H9 (cell line): ENCODE data around the gene MYL10. TPM values are rescaled to one million over a fixed set of nuclear protein-coding genes. Genes with fewer than 3 reads are reported as not detected.
"Not testable (repeated sequence)": the region's sequence is repeated elsewhere in the genome, so short reads cannot be mapped to it uniquely, and the experiment has no call there.

Source experiments
- DNase-seq: peaks from one replicate; pipeline ENCODE4 v3.0.0-alpha.2; 2017
- H2AFZ ChIP-seq: one replicate; pipeline ENCODE4 v1.6.1; 2013; ENCODE audit warnings: mild to moderate bottlenecking, low read length, control low read depth, moderate library complexity
- H2AK5ac ChIP-seq: 2 replicates; pipeline ENCODE4 v1.6.1; 2013; ENCODE audit warnings: low read length, control low read depth, mixed read lengths; ENCODE audit not compliant: insufficient read length
- H2BK120ac ChIP-seq: one replicate; pipeline ENCODE4 v1.6.1; 2013; ENCODE audit warnings: low read depth, mild to moderate bottlenecking, low read length, control low read depth, inconsistent platforms; ENCODE audit not compliant: poor library complexity, severe bottlenecking
- H2BK12ac ChIP-seq: 2 replicates; pipeline ENCODE4 v1.6.1; 2013; ENCODE audit warnings: low read length, control low read depth, mixed read lengths, low read depth; ENCODE audit not compliant: insufficient read length
- H2BK15ac ChIP-seq: 2 replicates; pipeline ENCODE4 v1.6.1; 2013; ENCODE audit warnings: low read depth, low read length, control low read depth
- H2BK20ac ChIP-seq: one replicate; pipeline ENCODE4 v1.6.1; 2013; ENCODE audit warnings: low read depth, mild to moderate bottlenecking, low read length, control low read depth, inconsistent platforms; ENCODE audit not compliant: poor library complexity, severe bottlenecking
- H2BK5ac ChIP-seq: 2 replicates; pipeline ENCODE4 v1.6.1; 2013; ENCODE audit warnings: low read length, control low read depth, mixed read lengths; ENCODE audit not compliant: insufficient read length
- H3K14ac ChIP-seq: 2 replicates; pipeline ENCODE4 v1.6.1; 2013; ENCODE audit warnings: low read length, control low read depth; ENCODE audit not compliant: insufficient read depth
- H3K18ac ChIP-seq: 2 replicates; pipeline ENCODE4 v1.6.1; 2013; ENCODE audit warnings: low read depth, mild to moderate bottlenecking, mixed read lengths, low read length, control low read depth; ENCODE audit not compliant: insufficient read length
- H3K23ac ChIP-seq: 2 replicates; pipeline ENCODE4 v1.6.1; 2013; ENCODE audit warnings: low read length, control low read depth, mixed read lengths, low read depth; ENCODE audit not compliant: insufficient read length
- H3K23me2 ChIP-seq: 2 replicates; pipeline ENCODE4 v1.6.1; 2013; ENCODE audit warnings: low read depth, mild to moderate bottlenecking, mixed read lengths, low read length, control low read depth; ENCODE audit not compliant: insufficient read length, poor library complexity, severe bottlenecking
- H3K27ac ChIP-seq: 2 replicates; pipeline ENCODE4 v1.5.1; 2013; ENCODE audit warnings: low read length, control low read depth, mixed read lengths, low read depth; ENCODE audit not compliant: insufficient read length
- H3K27me3 ChIP-seq: 2 replicates; pipeline ENCODE4 v1.6.1; 2013; ENCODE audit warnings: low read length, control low read depth, inconsistent platforms; ENCODE audit not compliant: insufficient read depth
- H3K4ac ChIP-seq: 2 replicates; pipeline ENCODE4 v1.6.1; 2013; ENCODE audit warnings: low read depth, mild to moderate bottlenecking, control low read depth, inconsistent platforms, low read length, moderate library complexity
- H3K4me1 ChIP-seq: 2 replicates; pipeline ENCODE4 v1.6.1; 2013; ENCODE audit warnings: low read length, control low read depth, inconsistent platforms; ENCODE audit not compliant: insufficient read depth
- H3K4me2 ChIP-seq: 2 replicates; pipeline ENCODE4 v1.6.1; 2013; ENCODE audit warnings: low read length, control low read depth, mixed read lengths; ENCODE audit not compliant: insufficient read length, insufficient read depth
- H3K56ac ChIP-seq: 2 replicates; pipeline ENCODE4 v1.6.1; 2013; ENCODE audit warnings: low read depth, mild to moderate bottlenecking, mixed read lengths, low read length, control low read depth; ENCODE audit not compliant: insufficient read length
- H3K79me1 ChIP-seq: 2 replicates; pipeline ENCODE4 v1.6.1; 2013; ENCODE audit warnings: low read depth, mild to moderate bottlenecking, moderate library complexity, low read length, control low read depth, inconsistent platforms; ENCODE audit not compliant: insufficient read depth, poor library complexity, severe bottlenecking
- H3K79me2 ChIP-seq: 2 replicates; pipeline ENCODE4 v1.6.1; 2013; ENCODE audit warnings: low read length, control low read depth, inconsistent platforms; ENCODE audit not compliant: insufficient read depth
- H3K9ac ChIP-seq: 2 replicates; pipeline ENCODE4 v1.6.1; 2013; ENCODE audit warnings: low read length, control low read depth, mixed read lengths; ENCODE audit not compliant: insufficient read length; ENCODE audit errors: extremely low read depth
- H3K9me3 ChIP-seq: one replicate; pipeline ENCODE4 v1.6.1; 2013; ENCODE audit warnings: low read depth, low read length, inconsistent platforms; ENCODE audit not compliant: control insufficient read depth
- H3T11ph ChIP-seq: one replicate; pipeline ENCODE4 v1.6.1; 2013; ENCODE audit warnings: mild to moderate bottlenecking, low read length, control low read depth, inconsistent platforms
- H4K20me1 ChIP-seq: one replicate; pipeline ENCODE4 v1.6.1; 2013; ENCODE audit not compliant: control insufficient read depth, insufficient read length, insufficient read depth
- H4K5ac ChIP-seq: 2 replicates; pipeline ENCODE4 v1.6.1; 2013; ENCODE audit warnings: low read depth, mild to moderate bottlenecking, mixed read lengths, low read length, control low read depth; ENCODE audit not compliant: insufficient read length
- H4K8ac ChIP-seq: replicated peaks from 2 replicates; pipeline ENCODE4 v1.6.1; 2013; ENCODE audit warnings: low read length, control low read depth, mixed read lengths, low read depth; ENCODE audit not compliant: insufficient read length
- H4K91ac ChIP-seq: 2 replicates; pipeline ENCODE4 v1.6.1; 2013; ENCODE audit warnings: low read depth, mild to moderate bottlenecking, moderate library complexity, mixed read lengths, low read length, control low read depth; ENCODE audit not compliant: insufficient read length
- H3K27ac Mint-ChIP-seq, 3 experiments: 2 replicates in 2 of 3; 3 replicates in 1 of 3; pipeline ENCODE4 v1.8.0; 2020 to 2021; ENCODE audit warnings: mixed read lengths in 3 of 3, mild to moderate bottlenecking in 1 of 3, moderate library complexity in 1 of 3
- H3K27me3 Mint-ChIP-seq: 2 replicates; pipeline ENCODE4 v1.8.0; 2021; ENCODE audit warnings: low read depth, mild to moderate bottlenecking, moderate library complexity, mixed read lengths
- H3K36me3 Mint-ChIP-seq, 3 experiments: 2 replicates in 2 of 3; 3 replicates in 1 of 3; pipeline ENCODE4 v1.8.0; 2020 to 2021; ENCODE audit warnings: low read depth in 3 of 3, mixed read lengths in 3 of 3; ENCODE audit not compliant: insufficient read depth in 1 of 3
- H3K4me1 Mint-ChIP-seq, 2 experiments: 2 replicates each; pipeline ENCODE4 v1.8.0; 2020; ENCODE audit warnings: mixed read lengths in 2 of 2
- H3K4me3 Mint-ChIP-seq, 2 experiments: 2 replicates in 1 of 2; 3 replicates in 1 of 2; pipeline ENCODE4 v1.8.0; 2020 to 2021; ENCODE audit warnings: mild to moderate bottlenecking in 2 of 2, mixed read lengths in 2 of 2, moderate library complexity in 1 of 2
- H3K9me3 Mint-ChIP-seq, 2 experiments: 2 replicates in 1 of 2; 3 replicates in 1 of 2; pipeline ENCODE4 v1.8.0; 2020; ENCODE audit warnings: mild to moderate bottlenecking in 2 of 2, mixed read lengths in 2 of 2, moderate library complexity in 1 of 2
- CTCF ChIP-seq: fragments of 200-600 bp; sonication (generic); conservative IDR thresholded peaks from 3 replicates; pipeline ENCODE4 v1.8.0; 2021; ENCODE audit warnings: antibody characterized with exemption, mild to moderate bottlenecking
- WGBS: extraction: QIAGEN DNeasy Blood & Tissue Kit; methylation state at CpG from one replicate; pipeline ENCODE4 v1.1.7; 2013; ENCODE audit warnings: missing lambda C conversion rate, low lambda C conversion rate, mixed read lengths; ENCODE audit not compliant: insufficient read length; ENCODE audit errors: extremely low coverage; 5-methylcytosine and 5-hydroxymethylcytosine counted together
- total RNA-seq: library from RNA; stranded (reverse); gene quantifications from 2 replicates; pipeline ENCODE4 v1.2.1, GENCODE V29; 2021

MYL10 gene
- total RNA-seq, 1 experiment from 2014 or later, result 0.50 TPM

GRCh38 chr7:101605611-101606497, 23.2 kb downstream of the MYL10 start:
- no peaks in the 10 kb centered on the region for H3K23me2 ChIP-seq
- H3K79me2 ChIP-seq, result no peaks in the 10 kb centered on the region
- H2BK12ac ChIP-seq, result no peak overlapping the region
- H3K79me1 ChIP-seq, result no peaks in the 10 kb centered on the region
- WGBS, result no CpG with 5 or more reads among the region's 26 CpGs
- no peak overlapping the region for H3K56ac ChIP-seq
- H3K27me3 ChIP-seq, result no peaks in the 10 kb centered on the region
- H3K18ac ChIP-seq, result no peak overlapping the region
- no peak overlapping the region for H3K23ac ChIP-seq
- TF ChIP-seq CTCF, result no peak
- H4K20me1 ChIP-seq, result no peaks in the 10 kb centered on the region
- no peak overlapping the region for H2AFZ ChIP-seq
- no peak overlapping the region for H4K5ac ChIP-seq
- H2AK5ac ChIP-seq, result no peak overlapping the region
- no peaks in the 10 kb centered on the region for H3K9me3 Mint-ChIP-seq
- no peak overlapping the region for H2BK20ac ChIP-seq
- H3K27ac ChIP-seq, result no peak overlapping the region
- H3K4me1 Mint-ChIP-seq, result peaks cover 10 to 16% of the 10 kb centered on the region in 2 experiments
- H3K14ac ChIP-seq, result peak overlapping the region; percentile 30
- no peak overlapping the region for H2BK120ac ChIP-seq
- no peak overlapping the region for H3K4me3 Mint-ChIP-seq
- H3K4ac ChIP-seq, result no peak overlapping the region
- H3K9ac ChIP-seq, result no peak overlapping the region
- H3K4me1 ChIP-seq, result no peaks in the 10 kb centered on the region; the same call in 1 of the 2 replicates
- H4K91ac ChIP-seq, result no peak overlapping the region
- peaks cover 16% of the 10 kb centered on the region for H3K27me3 Mint-ChIP-seq
- no peak for DNase-seq
- no peak overlapping the region for H2BK15ac ChIP-seq
- no peak overlapping the region for H3K4me2 ChIP-seq
- no peaks in the 10 kb centered on the region for H3K36me3 Mint-ChIP-seq
- H3K27ac Mint-ChIP-seq, result no peak overlapping the region
- H3T11ph ChIP-seq, result no peak overlapping the region
- H2BK5ac ChIP-seq, result no peak overlapping the region
- H3K9me3 ChIP-seq, result no peaks in the 10 kb centered on the region
- H4K8ac ChIP-seq, result no peak overlapping the region

GRCh38 chr7:101604934-101605332, 24.2 kb downstream of the MYL10 start:
- not testable (repeated sequence) for H3K4me3 Mint-ChIP-seq, DNase-seq, H3K18ac ChIP-seq, H3K23ac ChIP-seq, H3K4me2 ChIP-seq, H3K9me3 ChIP-seq, H3K14ac ChIP-seq, H2BK15ac ChIP-seq, H2AFZ ChIP-seq, H4K5ac ChIP-seq, H3K56ac ChIP-seq, H3K9me3 Mint-ChIP-seq, H3K79me2 ChIP-seq, H3K79me1 ChIP-seq, H4K20me1 ChIP-seq, H2BK12ac ChIP-seq, H4K91ac ChIP-seq, H2AK5ac ChIP-seq, H3K4me1 ChIP-seq, H2BK120ac ChIP-seq, H3T11ph ChIP-seq, H3K27ac ChIP-seq, H3K36me3 Mint-ChIP-seq, H3K27me3 ChIP-seq, H3K9ac ChIP-seq, H2BK20ac ChIP-seq, H3K4ac ChIP-seq, H2BK5ac ChIP-seq, H3K27ac Mint-ChIP-seq, H4K8ac ChIP-seq, H3K23me2 ChIP-seq
- H3K4me1 Mint-ChIP-seq, result peaks cover 10 to 16% of the 10 kb centered on the region in 2 experiments
- no CpG with 5 or more reads among the region's 2 CpGs for WGBS
- peaks cover 14% of the 10 kb centered on the region for H3K27me3 Mint-ChIP-seq
